Fibroblast of lung (primary cell): ENCODE measurements around the gene DLG4. TPM values are rescaled to one million over a fixed set of nuclear protein-coding genes. Genes with fewer than 3 reads are reported as not detected.

Experiments
- DNase-seq, 2 donors: peaks; one replicate each; pipeline versions ENCODE4 v3.0.0 to v3.0.0-alpha.2; 2010; ENCODE audit warnings: low read depth in 2 of 2
- H2AFZ ChIP-seq: 2 replicates; pipeline ENCODE4 v1.5.1; 2012; ENCODE audit warnings: low read length, control low read depth, inconsistent platforms
- H3K27ac ChIP-seq: 2 replicates; pipeline ENCODE4 v1.5.1; 2011; ENCODE audit warnings: low read length, control low read depth; ENCODE audit not compliant: insufficient read depth
- H3K27me3 ChIP-seq: 2 replicates; pipeline ENCODE4 v1.5.1; 2011; ENCODE audit warnings: mild to moderate bottlenecking, low read length; ENCODE audit not compliant: control insufficient read depth, insufficient read depth
- H3K36me3 ChIP-seq: 2 replicates; pipeline ENCODE4 v1.5.1; 2011; ENCODE audit warnings: low read length; ENCODE audit not compliant: control insufficient read depth, insufficient read depth
- H3K4me1 ChIP-seq: 2 replicates; pipeline ENCODE4 v1.5.1; 2011; ENCODE audit warnings: low read length; ENCODE audit not compliant: control insufficient read depth, insufficient read depth; ENCODE audit errors: extremely low read depth
- H3K4me2 ChIP-seq: 2 replicates; pipeline ENCODE4 v1.5.1; 2011; ENCODE audit warnings: low read length, control low read depth; ENCODE audit not compliant: insufficient read depth; ENCODE audit errors: extremely low read depth
- H3K4me3 ChIP-seq, 4 experiments: fragments of 200-600 bp in 1 of 4; sonication (generic) in 1 of 4; replicated peaks in 1 of 4; 2 replicates each; pipeline ENCODE4 v1.5.1; 2011 to 2016; ENCODE audit warnings: low read length in 4 of 4, low read depth in 3 of 4, mild to moderate bottlenecking in 3 of 4, control low read depth in 2 of 4, inconsistent platforms in 1 of 4, mixed read lengths in 1 of 4; ENCODE audit not compliant: insufficient read depth in 1 of 4; ENCODE audit errors: control extremely low read depth in 1 of 4
- H3K79me2 ChIP-seq: 2 replicates; pipeline ENCODE4 v1.5.1; 2012; ENCODE audit warnings: mild to moderate bottlenecking, low read length, inconsistent platforms; ENCODE audit not compliant: control insufficient read depth, insufficient read depth
- H3K9ac ChIP-seq: 2 replicates; pipeline ENCODE4 v1.5.1; 2011; ENCODE audit warnings: mild to moderate bottlenecking, low read length, control low read depth; ENCODE audit not compliant: insufficient read depth
- H3K9me3 ChIP-seq: 2 replicates; pipeline ENCODE4 v1.5.1; 2012; ENCODE audit warnings: low read depth, low read length; ENCODE audit not compliant: control insufficient read depth, insufficient read depth
- H4K20me1 ChIP-seq: 2 replicates; pipeline ENCODE4 v1.5.1; 2011; ENCODE audit warnings: low read length; ENCODE audit not compliant: control insufficient read depth, insufficient read depth; ENCODE audit errors: extremely low read depth
- CTCF ChIP-seq, 2 donors: IDR thresholded peaks in 1 of 2; conservative IDR thresholded peaks in 1 of 2; 1 replicate in 1 of 2; 2 replicates in 1 of 2; pipeline ENCODE4 v1.5.1; 2011 to 2012; ENCODE audit warnings: low read length in 2 of 2, control low read depth in 1 of 2, inconsistent platforms in 1 of 2, low read depth in 1 of 2, mild to moderate bottlenecking in 1 of 2
- EZH2 ChIP-seq: IDR thresholded peaks from 2 replicates; pipeline ENCODE4 v1.5.1; 2012; ENCODE audit warnings: low read length, control low read depth, mild to moderate bottlenecking; ENCODE audit errors: missing control alignments
- polyA plus RNA-seq, 2 donors: library from polyadenylated mRNA; depleted of rRNA in 1 of 2; stranded (reverse) in 1 of 2; unstranded in 1 of 2; fragments of >200 nt; gene quantifications; 2 replicates each; pipeline ENCODE4 v1.2.1, GENCODE V29; 2011 to 2012; ENCODE audit warnings: missing spikeins in 1 of 2
- total RNA-seq: library from RNA; depleted of rRNA; stranded (reverse); fragments of >200 nt; gene quantifications from 2 replicates; pipeline ENCODE4 v1.2.1, GENCODE V29; 2014

DLG4 gene
- total and polyA plus RNA-seq, 2 donors (not counting 1 experiment from before 2014, with no cell fraction given): 11.3 to 22.0 TPM

- no peak overlapping the region for H2AFZ ChIP-seq
- no peak for DNase-seq
- H4K20me1 ChIP-seq: no peaks in the 10 kb centered on the region
- H3K79me2 ChIP-seq: peaks cover 80% of the 10 kb centered on the region
- TF ChIP-seq CTCF (conservative IDR thresholded peaks at IDR 0.05 in 1 of 2, IDR thresholded peaks at IDR 0.05 in 1 of 2; ENCODE audit: low read depth in 1 of 2, low read length in 2 of 2): no peak
- TF ChIP-seq EZH2: no peak
- peaks cover 27% of the 10 kb centered on the region for H3K4me1 ChIP-seq
- H3K36me3 ChIP-seq: peaks cover 24% of the 10 kb centered on the region
- peak overlapping the region in 2 of 4 experiments; percentile 64 to 90 for H3K4me3 ChIP-seq
- peak overlapping the region; percentile 71 for H3K4me2 ChIP-seq
- no peak overlapping the region for H3K27ac ChIP-seq
- H3K9me3 ChIP-seq: no peaks in the 10 kb centered on the region
- no peaks in the 10 kb centered on the region for H3K27me3 ChIP-seq
- no peak overlapping the region for H3K9ac ChIP-seq
Measured at GRCh38 chr17:7236808-7237207, 17.2 kb upstream of the DLG4 start.

GRCh38 chr17:7235693-7236665 is 16.3 kb upstream of the DLG4 start:
- Histone ChIP-seq H3K27ac (peak overlapping the region; percentile 85), H3K79me2 (peaks cover 80% of the 10 kb centered on the region), H3K36me3 (peaks cover 24% of the 10 kb centered on the region), H2AFZ (no peak overlapping the region), H3K9ac (no peak overlapping the region), H4K20me1 (no peaks in the 10 kb centered on the region), H3K4me3 (peak overlapping the region in 1 of 4 experiments; percentile 90), H3K9me3 (no peaks in the 10 kb centered on the region), H3K4me2 (peak overlapping the region; percentile 19), H3K4me1 (peaks cover 25% of the 10 kb centered on the region), H3K27me3 (no peaks in the 10 kb centered on the region)
- DNase-seq: peak in 1 of 2 donors; percentile 51
- no peak for TF ChIP-seq EZH2
- no peak for TF ChIP-seq CTCF (conservative IDR thresholded peaks at IDR 0.05 in 1 of 2, IDR thresholded peaks at IDR 0.05 in 1 of 2; ENCODE audit: low read depth in 1 of 2, low read length in 2 of 2)

GRCh38 chr17:7234083-7234951 is 14.7 kb upstream of the DLG4 start, which contains the start of gene DVL2:
TSS of gene DVL2 (minus strand) at chr17:7234517. CDS start at chr17:7234262, 255 bp downstream.
- peaks cover 29% of the 10 kb centered on the region for H3K36me3 ChIP-seq
- no peaks in the 10 kb centered on the region for H3K9me3 ChIP-seq
- TF ChIP-seq EZH2 (no peak), CTCF (conservative IDR thresholded peaks at IDR 0.05 in 1 of 2, IDR thresholded peaks at IDR 0.05 in 1 of 2; ENCODE audit: low read depth in 1 of 2, low read length in 2 of 2) (no peak)
- H3K4me1 ChIP-seq: peaks cover 16% of the 10 kb centered on the region
- peak within 1 kb of the TSS; percentile 81 for H3K9ac ChIP-seq
- H3K79me2 ChIP-seq: peaks cover 87% of the 10 kb centered on the region
- H3K27ac ChIP-seq: peak within 1 kb of the TSS; percentile 85
- no peaks in the 10 kb centered on the region for H4K20me1 ChIP-seq
- DNase-seq: peak; percentile 93 to 95
- H3K4me3 ChIP-seq: peak within 1 kb of the TSS; percentile 64 to 99 (median 97)
- peak within 1 kb of the TSS; percentile 11 for H2AFZ ChIP-seq
- H3K27me3 ChIP-seq: no peaks in the 10 kb centered on the region
- H3K4me2 ChIP-seq: peak within 1 kb of the TSS; percentile 96
